Fibroblast of the aortic adventitia (primary cell): Measurements from ENCODE around the gene RNASE4. TPM values are rescaled to one million over a fixed set of nuclear protein-coding genes. Genes with fewer than 3 reads are reported as not detected.
"Not testable (repeated sequence)": the region's sequence is repeated elsewhere in the genome, so short reads cannot be mapped to it uniquely, and the experiment has no call there.

Source experiments
- DNase-seq: peaks from one replicate; pipeline ENCODE4 v3.0.0-alpha.2; 2010; ENCODE audit warnings: low read depth
- H3K4me3 ChIP-seq: 2 replicates; pipeline ENCODE4 v1.5.1; 2011; ENCODE audit warnings: low read depth, mild to moderate bottlenecking, control low read depth, low read length, moderate library complexity
- CTCF ChIP-seq: IDR thresholded peaks from 2 replicates; pipeline ENCODE4 v1.5.1; 2011; ENCODE audit warnings: mild to moderate bottlenecking, low read length, control low read depth, inconsistent platforms; ENCODE audit not compliant: insufficient read depth
- total RNA-seq: library from RNA; depleted of rRNA; stranded (reverse); fragments of >200 nt; gene quantifications from 2 replicates; pipeline ENCODE4 v1.2.3, GENCODE V29; 2012; ENCODE audit warnings: low replicate concordance

The RNASE4 gene
- total RNA-seq, 1 donor: 24.1 TPM

GRCh38 chr14:20712904-20713303, 28.5 kb downstream of the RNASE4 start:
- DNase-seq: no peak
- no peak overlapping the region for H3K4me3 ChIP-seq
- TF ChIP-seq CTCF: no peak

GRCh38 chr14:20714593-20715250, 30.4 kb downstream of the RNASE4 start:
- TF ChIP-seq CTCF: no peak
- DNase-seq: peak; percentile 75

GRCh38 chr14:20719777-20720176, 35.4 kb downstream of the RNASE4 start:
- no peak overlapping the region for H3K4me3 ChIP-seq
- no peak for TF ChIP-seq CTCF
- no peak for DNase-seq

More at GRCh38 chr14:20714593-20715250, 30.4 kb downstream of the RNASE4 start:
- H3K4me3 ChIP-seq: no peak overlapping the region

- no peak for DNase-seq
- TF ChIP-seq CTCF: no peak
These were observed 36.4 kb downstream of the RNASE4 start for GRCh38 chr14:20720741-20721140.

GRCh38 chr14:20722016-20722415, 37.7 kb downstream of the RNASE4 start:
- DNase-seq: no peak
- no peak overlapping the region for H3K4me3 ChIP-seq
- no peak for TF ChIP-seq CTCF

More at GRCh38 chr14:20720741-20721140, 36.4 kb downstream of the RNASE4 start:
- H3K4me3 ChIP-seq: no peak overlapping the region

GRCh38 chr14:20723488-20723887, 39.1 kb downstream of the RNASE4 start:
- TF ChIP-seq CTCF: no peak
- H3K4me3 ChIP-seq: no peak overlapping the region
- DNase-seq: no peak

- not testable (repeated sequence) for DNase-seq, H3K4me3 ChIP-seq
These were observed 41.8 kb downstream of the RNASE4 start for GRCh38 chr14:20726121-20726520.
